Right atrium auricular region (tissue), 2 donors: Measurements from ENCODE around the gene WDR82. TPM values are rescaled to one million over a fixed set of nuclear protein-coding genes. Genes with fewer than 3 reads are reported as not detected.

Experiments
- DNase-seq: peaks from one replicate; pipeline ENCODE4 v3.0.0-alpha.2; 2019; ENCODE audit warnings: low spot score
- H3K27ac ChIP-seq, 2 donors: fragments of 200-600 bp; sonication (generic); 1 replicate in 1 of 2; 2 replicates in 1 of 2; pipeline ENCODE4 v1.5.1; 2016 to 2019
- H3K27me3 ChIP-seq, 2 donors: fragments of 200-600 bp; sonication (generic); one replicate each; pipeline versions ENCODE4 v1.5.1 to v1.6.0; 2017 to 2019
- H3K36me3 ChIP-seq: fragments of 200-600 bp; sonication (generic); one replicate; pipeline ENCODE4 v1.5.1; 2016
- H3K4me1 ChIP-seq, 2 donors: fragments of 200-600 bp; sonication (generic); one replicate each; pipeline versions ENCODE4 v1.5.1 to v1.6.0; 2017 to 2019
- H3K4me3 ChIP-seq, 2 donors: fragments of 200-600 bp; sonication (generic); 1 replicate in 1 of 2; 2 replicates in 1 of 2; pipeline ENCODE4 v1.5.1; 2017 to 2019; ENCODE audit warnings: mild to moderate bottlenecking in 1 of 2, moderate library complexity in 1 of 2
- H3K9me3 ChIP-seq, 2 donors: fragments of 200-600 bp; sonication (generic); one replicate each; pipeline ENCODE4 v1.5.1; 2019
- total RNA-seq, 2 donors: library from RNA; depleted of rRNA; stranded (reverse); fragments of >200 nt; gene quantifications; one replicate each; pipeline ENCODE4 v1.1.0, GENCODE V29; 2016
- TF ChIP-seq, protein P1 (sequence below), 2 donors: fragments of 200-600 bp; sonication (generic); IDR thresholded peaks; one replicate each; pipeline ENCODE4 v1.5.1; 2019; ENCODE audit warnings: antibody characterized with exemption in 2 of 2

WDR82 gene
- total RNA-seq, 2 donors from 2014 or later = 43.2 to 43.8 TPM

DNA sequence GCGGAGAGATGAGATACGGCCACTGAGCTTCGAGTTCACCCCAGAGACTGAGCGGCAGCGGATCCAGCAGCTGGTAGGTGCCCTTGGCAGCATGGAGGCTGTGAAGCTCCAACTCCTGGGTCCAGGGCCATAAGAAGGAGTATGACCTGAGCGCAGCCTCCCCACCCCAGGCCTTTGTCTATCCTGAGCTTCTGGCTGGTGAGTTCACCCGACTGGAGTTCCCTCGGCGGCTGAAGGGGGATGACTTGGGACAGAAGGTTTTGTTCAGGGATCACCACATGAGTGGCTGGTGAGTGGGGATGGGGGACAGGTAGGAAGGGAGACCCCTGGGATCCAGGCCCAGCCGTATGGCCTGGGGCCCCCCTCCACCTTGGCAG, 30.3 kb downstream of the WDR82 start:
- Histone ChIP-seq H3K4me3 (no peak overlapping the region), H3K27me3 (no peaks in the 10 kb centered on the region), H3K27ac (no peak overlapping the region), H3K36me3 (peaks cover 25% of the 10 kb centered on the region), H3K9me3 (no peaks in the 10 kb centered on the region), H3K4me1 (peaks cover 0 to 35% of the 10 kb centered on the region in 2 donors)
- peak; percentile 55 for DNase-seq
- TF ChIP-seq, protein P1, sequence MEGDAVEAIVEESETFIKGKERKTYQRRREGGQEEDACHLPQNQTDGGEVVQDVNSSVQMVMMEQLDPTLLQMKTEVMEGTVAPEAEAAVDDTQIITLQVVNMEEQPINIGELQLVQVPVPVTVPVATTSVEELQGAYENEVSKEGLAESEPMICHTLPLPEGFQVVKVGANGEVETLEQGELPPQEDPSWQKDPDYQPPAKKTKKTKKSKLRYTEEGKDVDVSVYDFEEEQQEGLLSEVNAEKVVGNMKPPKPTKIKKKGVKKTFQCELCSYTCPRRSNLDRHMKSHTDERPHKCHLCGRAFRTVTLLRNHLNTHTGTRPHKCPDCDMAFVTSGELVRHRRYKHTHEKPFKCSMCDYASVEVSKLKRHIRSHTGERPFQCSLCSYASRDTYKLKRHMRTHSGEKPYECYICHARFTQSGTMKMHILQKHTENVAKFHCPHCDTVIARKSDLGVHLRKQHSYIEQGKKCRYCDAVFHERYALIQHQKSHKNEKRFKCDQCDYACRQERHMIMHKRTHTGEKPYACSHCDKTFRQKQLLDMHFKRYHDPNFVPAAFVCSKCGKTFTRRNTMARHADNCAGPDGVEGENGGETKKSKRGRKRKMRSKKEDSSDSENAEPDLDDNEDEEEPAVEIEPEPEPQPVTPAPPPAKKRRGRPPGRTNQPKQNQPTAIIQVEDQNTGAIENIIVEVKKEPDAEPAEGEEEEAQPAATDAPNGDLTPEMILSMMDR (IDR thresholded peaks at IDR 0.05) = no peak

GRCh38 chr3:52247409-52248164, 30.9 kb downstream of the WDR82 start:
- TF ChIP-seq, protein P1 (IDR thresholded peaks at IDR 0.05) = no peak
- no peak overlapping the region for H3K4me3 ChIP-seq
- H3K4me1 ChIP-seq = peaks cover 0 to 35% of the 10 kb centered on the region in 2 donors
- peaks cover 20% of the 10 kb centered on the region for H3K36me3 ChIP-seq
- DNase-seq = peak; percentile 53
- no peaks in the 10 kb centered on the region for H3K27me3 ChIP-seq
- H3K9me3 ChIP-seq = no peaks in the 10 kb centered on the region
- H3K27ac ChIP-seq = peak overlapping the region in 1 of 2 donors; percentile 35

GRCh38 chr3:52246728-52247408, 31.6 kb downstream of the WDR82 start:
- no peak for DNase-seq
- Histone ChIP-seq H3K27me3 (no peaks in the 10 kb centered on the region), H3K27ac (peak overlapping the region; percentile 81 to 86), H3K9me3 (no peaks in the 10 kb centered on the region), H3K4me1 (peaks cover 0 to 35% of the 10 kb centered on the region in 2 donors), H3K36me3 (peaks cover 17% of the 10 kb centered on the region), H3K4me3 (peak overlapping the region in 1 of 2 donors; percentile 65)
- TF ChIP-seq, protein P1 (IDR thresholded peaks at IDR 0.05) = no peak

DNA sequence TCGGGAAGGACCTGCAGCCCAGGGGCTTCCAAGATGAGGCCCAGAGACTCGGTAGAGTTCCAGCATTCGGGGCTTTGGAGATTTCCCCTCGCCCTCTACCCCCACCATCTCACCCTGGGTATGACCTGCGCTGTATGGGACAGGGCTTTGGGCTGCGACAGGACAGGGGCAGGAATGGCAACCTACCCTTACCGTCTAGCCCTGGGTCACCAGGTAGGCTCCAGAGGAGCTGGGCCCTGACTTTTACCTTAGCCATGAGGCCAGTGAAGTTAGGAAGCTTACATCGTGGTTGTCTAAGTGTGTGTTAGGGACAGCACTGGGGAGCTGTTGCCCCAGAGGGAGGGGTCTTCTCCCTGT, 32.2 kb downstream of the WDR82 start:
- TF ChIP-seq, protein P1 (IDR thresholded peaks at IDR 0.05) = no peak
- Histone ChIP-seq H3K27me3 (no peaks in the 10 kb centered on the region), H3K36me3 (peaks cover 11% of the 10 kb centered on the region), H3K9me3 (no peaks in the 10 kb centered on the region), H3K4me3 (peak overlapping the region; percentile 61 to 65), H3K4me1 (peaks cover 0 to 35% of the 10 kb centered on the region in 2 donors), H3K27ac (peak overlapping the region; percentile 81 to 86)
- DNase-seq = no peak

DNA sequence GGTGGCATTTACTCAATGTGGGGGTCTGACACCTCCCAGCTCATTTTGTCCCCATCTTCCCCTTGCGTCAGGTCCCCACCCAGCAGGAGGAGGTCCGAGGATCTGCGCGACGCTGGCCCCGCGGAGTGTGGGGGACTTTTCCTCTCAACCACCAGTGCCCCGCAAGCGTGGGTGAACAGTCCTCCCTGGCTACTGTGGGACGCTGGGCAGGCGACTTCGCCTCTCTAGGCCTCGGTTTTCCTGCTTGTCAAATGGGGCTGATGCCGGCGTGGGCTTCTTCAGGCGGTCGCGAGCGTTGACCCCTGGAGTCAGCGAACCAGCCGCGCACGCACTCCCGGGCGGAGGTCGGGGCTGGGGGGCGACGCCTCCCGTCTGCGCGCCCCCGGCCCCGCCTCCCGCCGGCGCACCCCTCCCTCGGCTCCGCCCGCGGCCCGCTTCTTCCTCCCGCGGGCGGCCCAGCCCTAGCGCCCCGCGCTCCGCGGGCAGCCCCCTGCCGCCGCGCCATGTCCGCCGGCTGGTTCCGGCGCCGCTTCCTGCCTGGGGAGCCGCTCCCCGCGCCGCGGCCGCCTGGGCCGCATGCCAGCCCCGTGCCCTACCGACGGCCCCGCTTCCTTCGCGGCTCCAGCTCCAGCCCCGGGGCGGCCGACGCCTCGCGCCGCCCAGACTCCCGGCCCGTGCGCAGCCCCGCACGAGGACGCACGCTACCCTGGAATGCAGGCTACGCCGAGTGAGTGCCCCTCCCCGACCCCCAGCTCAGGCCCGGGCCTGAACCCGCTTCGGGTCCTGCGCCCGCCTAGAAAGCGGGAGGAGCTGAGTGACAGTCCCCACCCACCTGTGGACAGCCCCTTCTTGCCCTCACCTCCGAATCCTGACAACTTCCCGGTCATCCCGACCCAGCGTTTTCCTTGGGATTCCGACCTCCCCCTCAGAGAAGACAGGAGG, 32.9 kb downstream of the WDR82 start, which contains the start of gene PPM1M:
PPM1M (plus strand) TSS at position 438 of the 942 bp plus-strand sequence; CDS start at position 504, 66 bp downstream.
- peak within 1 kb of the TSS; percentile 81 to 86 for H3K27ac ChIP-seq
- peak within 1 kb of the TSS; percentile 61 to 65 for H3K4me3 ChIP-seq
- TF ChIP-seq, protein P1 (IDR thresholded peaks at IDR 0.05) = no peak
- H3K36me3 ChIP-seq = peaks cover 8% of the 10 kb centered on the region
- H3K27me3 ChIP-seq = no peaks in the 10 kb centered on the region
- no peak for DNase-seq
- no peaks in the 10 kb centered on the region for H3K9me3 ChIP-seq
- H3K4me1 ChIP-seq = peaks cover 0 to 36% of the 10 kb centered on the region in 2 donors
